ENCODE measurements around the gene PLEKHB1. TPM values are rescaled to one million over a fixed set of nuclear protein-coding genes. Genes with fewer than 3 reads are reported as not detected.

The PLEKHB1 gene
- total RNA-seq, 1 experiment from 2014 or later: 22.9 TPM

- no peak for TF ChIP-seq ZBTB33 (IDR thresholded peaks at IDR 0.05; ENCODE audit: extremely low read depth, insufficient replicate concordance, low read length)
- TF ChIP-seq JUND (IDR thresholded peaks at IDR 0.05): no peak
- no peak for TF ChIP-seq MAX (IDR thresholded peaks at IDR 0.05)
- no peak for TF ChIP-seq REST (IDR thresholded peaks at IDR 0.05; ENCODE audit: low read depth)
- no peak for TF ChIP-seq SP1 (IDR thresholded peaks at IDR 0.05; ENCODE audit: low read depth)
- TF ChIP-seq ELF1 (IDR thresholded peaks at IDR 0.05; ENCODE audit: borderline replicate concordance, low read depth): no peak
- TF ChIP-seq POLR2AphosphoS5 (IDR thresholded peaks at IDR 0.05; ENCODE audit: low read depth, low read length): no peak
- no peak for TF ChIP-seq EZH2phosphoT487 (IDR thresholded peaks at IDR 0.05; ENCODE audit: borderline replicate concordance)
Measured at GRCh38 chr11:73649206-73649605, 2.8 kb downstream of the PLEKHB1 start (continued).

GRCh38 chr11:73650400-73650799 lies 4.0 kb downstream of the PLEKHB1 start:
- no peaks in the 10 kb centered on the region for H3K9me2 ChIP-seq (ENCODE audit: insufficient read depth)
- no peak overlapping the region for H3K9ac ChIP-seq (ENCODE audit: low read length)
- H3K4me3 ChIP-seq (replicated peaks in 1 of 2; ENCODE audit: low read depth in 1 of 2, low read length in 2 of 2): no peak overlapping the region
- H4K20me1 ChIP-seq (ENCODE audit: insufficient read depth): no peaks in the 10 kb centered on the region
- H3K4me1 ChIP-seq (ENCODE audit: control insufficient read depth in 1 of 2, insufficient read depth in 2 of 2, low read length in 2 of 2): peaks cover 20 to 32% of the 10 kb centered on the region in 2 experiments
- no peak overlapping the region for H3K27ac ChIP-seq (ENCODE audit: low read depth, low read length)
- no TSS peak for BruUV-seq (replicated peaks)
- H2AFZ ChIP-seq (ENCODE audit: low read depth, low read length, poor library complexity, severe bottlenecking): no peak overlapping the region
- H3K36me3 ChIP-seq (ENCODE audit: control insufficient read depth in 1 of 2, insufficient read depth in 2 of 2, low read length in 2 of 2): no peaks in the 10 kb centered on the region
- ChIA-PET RAD21 (ENCODE audit: low non-redundant PET in 1 of 2, low total read pairs in 2 of 2, uncharacterized antibody in 2 of 2, unreplicated experiment in 2 of 2) (no interaction called here), CTCF (no interaction called here), POLR2A (no interaction called here)
- no peaks in the 10 kb centered on the region for H3K79me2 ChIP-seq (ENCODE audit: insufficient read depth, low read length)
- no peak overlapping the region for H3K4me2 ChIP-seq (ENCODE audit: low read length)
- H3K27me3 ChIP-seq (ENCODE audit: insufficient read depth, low read length): no peaks in the 10 kb centered on the region
- intact Hi-C loops (cut with micrococcal nuclease): no loop called here
- DNase-seq (ENCODE audit: low read depth, low spot score) (no peak), ATAC-seq (no peak)
- H3K9me3 ChIP-seq (ENCODE audit: control insufficient read depth in 1 of 2, insufficient read depth in 1 of 2, low read depth in 1 of 2, low read length in 2 of 2): no peaks in the 10 kb centered on the region
- TF ChIP-seq ZBTB33 (IDR thresholded peaks at IDR 0.05; ENCODE audit: extremely low read depth, insufficient replicate concordance, low read length) (no peak), SIN3A (IDR thresholded peaks at IDR 0.05; ENCODE audit: low read depth) (no peak), EGR1 (IDR thresholded peaks at IDR 0.05; ENCODE audit: low read depth) (no peak), ATF3 (IDR thresholded peaks at IDR 0.05) (no peak), CBX3 (IDR thresholded peaks at IDR 0.05; ENCODE audit: low read depth) (no peak), EZH2 (IDR thresholded peaks at IDR 0.05) (no peak), FOSL1 (IDR thresholded peaks at IDR 0.05; ENCODE audit: low read depth) (no peak), REST (IDR thresholded peaks at IDR 0.05; ENCODE audit: low read depth) (no peak)

All from HCT116 (cell line).